Liver (tissue), 9 donors: Measurements from ENCODE around the gene CTSW. TPM values are rescaled to one million over a fixed set of nuclear protein-coding genes. Genes with fewer than 3 reads are reported as not detected.

Source experiments
- DNase-seq: peaks from one replicate; pipeline ENCODE4 v3.0.0-alpha.2; 2017; ENCODE audit warnings: low spot score
- H3K27ac ChIP-seq, 2 donors: one replicate each; pipeline ENCODE4 v1.7.0; 2013; ENCODE audit warnings: inconsistent platforms in 2 of 2, low read length in 2 of 2, control low read depth in 1 of 2, low read depth in 1 of 2, mild to moderate bottlenecking in 1 of 2
- H3K27me3 ChIP-seq, 4 donors: one replicate each; pipeline versions ENCODE4 v1.6.1 to v1.7.0; 2013; ENCODE audit warnings: low read length in 3 of 4, inconsistent platforms in 1 of 4, mild to moderate bottlenecking in 1 of 4, moderate library complexity in 1 of 4; ENCODE audit not compliant: control insufficient read depth in 4 of 4, insufficient read depth in 4 of 4
- H3K36me3 ChIP-seq, 4 donors: one replicate each; pipeline versions ENCODE4 v1.6.1 to v1.7.0; 2013; ENCODE audit warnings: low read length in 3 of 4, mild to moderate bottlenecking in 3 of 4, low read depth in 1 of 4, moderate library complexity in 1 of 4; ENCODE audit not compliant: control insufficient read depth in 4 of 4, insufficient read depth in 3 of 4
- H3K4me1 ChIP-seq, 4 donors: one replicate each; pipeline versions ENCODE4 v1.6.1 to v1.7.0; 2013; ENCODE audit warnings: low read length in 3 of 4, mild to moderate bottlenecking in 3 of 4, moderate library complexity in 1 of 4; ENCODE audit not compliant: control insufficient read depth in 4 of 4, insufficient read depth in 4 of 4
- H3K4me3 ChIP-seq, 3 donors: one replicate each; pipeline versions ENCODE4 v1.6.1 to v1.7.0; 2013; ENCODE audit warnings: low read length in 3 of 3, control low read depth in 1 of 3, low read depth in 1 of 3, mild to moderate bottlenecking in 1 of 3
- H3K9ac ChIP-seq, 2 donors: one replicate each; pipeline ENCODE4 v1.7.0; 2013; ENCODE audit warnings: low read length in 2 of 2, mild to moderate bottlenecking in 2 of 2, moderate library complexity in 2 of 2, control low read depth in 1 of 2, low read depth in 1 of 2
- H3K9me3 ChIP-seq, 4 donors: one replicate each; pipeline versions ENCODE4 v1.6.1 to v1.7.0; 2013; ENCODE audit warnings: low read length in 3 of 4; ENCODE audit not compliant: control insufficient read depth in 4 of 4
- CTCF ChIP-seq: fragments of 150-350 bp; IDR thresholded peaks from 2 replicates; pipeline ENCODE4 v1.5.1; 2017; ENCODE audit warnings: improper control_type of control experiment, low read depth, low read length; ENCODE audit not compliant: missing input control
- EGR1 ChIP-seq, 2 donors: IDR thresholded peaks; 2 replicates each; pipeline ENCODE4 v1.6.1; 2016 to 2018; ENCODE audit warnings: antibody characterized with exemption in 2 of 2, low read depth in 2 of 2
- FOXA1 ChIP-seq: IDR thresholded peaks from 2 replicates; pipeline ENCODE4 v1.6.1; 2016; ENCODE audit warnings: antibody characterized with exemption
- GABPA ChIP-seq, 2 donors: IDR thresholded peaks in 1 of 2; conservative IDR thresholded peaks in 1 of 2; 2 replicates each; pipeline ENCODE4 v1.6.1; 2016; ENCODE audit warnings: antibody characterized with exemption in 2 of 2, mild to moderate bottlenecking in 1 of 2, moderate library complexity in 1 of 2
- HNF4A ChIP-seq, 2 donors: conservative IDR thresholded peaks; 2 replicates each; pipeline ENCODE4 v1.6.1; 2016; ENCODE audit warnings: antibody characterized with exemption in 2 of 2, mild to moderate bottlenecking in 2 of 2
- JUND ChIP-seq, 2 donors: IDR thresholded peaks; 2 replicates each; pipeline ENCODE4 v1.6.1; 2016; ENCODE audit warnings: antibody characterized with exemption in 2 of 2
- NR2F2 ChIP-seq: IDR thresholded peaks from 2 replicates; pipeline ENCODE4 v1.6.1; 2016; ENCODE audit warnings: antibody characterized with exemption
- RAD21 ChIP-seq, 2 donors: IDR thresholded peaks; 2 replicates each; pipeline ENCODE4 v1.6.1; 2016; ENCODE audit warnings: antibody characterized with exemption in 2 of 2, mild to moderate bottlenecking in 2 of 2
- REST ChIP-seq: IDR thresholded peaks from 2 replicates; pipeline ENCODE4 v1.6.1; 2016; ENCODE audit warnings: antibody characterized with exemption, mild to moderate bottlenecking
- RXRA ChIP-seq, 2 donors: IDR thresholded peaks; 2 replicates each; pipeline ENCODE4 v1.6.1; 2017 to 2018; ENCODE audit warnings: antibody characterized with exemption in 2 of 2, mild to moderate bottlenecking in 1 of 2
- SP1 ChIP-seq: IDR thresholded peaks from 2 replicates; pipeline ENCODE4 v1.6.1; 2018; ENCODE audit warnings: antibody characterized with exemption, mild to moderate bottlenecking
- YY1 ChIP-seq: IDR thresholded peaks from 2 replicates; pipeline ENCODE4 v1.6.1; 2016; ENCODE audit warnings: antibody characterized with exemption, mild to moderate bottlenecking
- ZBTB33 ChIP-seq: IDR thresholded peaks from 2 replicates; pipeline ENCODE4 v1.6.1; 2016; ENCODE audit warnings: antibody characterized with exemption
- WGBS: extraction: QIAGEN DNeasy Blood & Tissue Kit; methylation state at CpG from one replicate; pipeline ENCODE4 v1.1.7; 2013; 5-methylcytosine and 5-hydroxymethylcytosine counted together
- polyA plus RNA-seq, 2 donors: library from polyadenylated mRNA; stranded (reverse) in 1 of 2; unstranded in 1 of 2; fragments of 200-250 nt in 1 of 2; fragments of >200 nt in 1 of 2; fragmentation: Nextera tagmentation in 1 of 2; extraction: Ambion mirVana in 1 of 2; gene quantifications; one replicate each; pipeline versions ENCODE4 v1.2.1 to v1.2.3, GENCODE V29; 2013 to 2015
- total RNA-seq, 2 donors: library from RNA; depleted of rRNA; stranded (reverse); fragments of >200 nt; gene quantifications; one replicate each; pipeline ENCODE4 v1.2.3, GENCODE V29; 2014
- donor health status: healthy.
- donor health status: healthy.
- donor health status: healthy.
- donor health status: healthy.
- donor health status: healthy.

The CTSW gene
- total and polyA plus RNA-seq, 4 donors, result 1.3 to 2.9 (median 2.1) TPM

GRCh38 chr11:65911682-65912568 is 32.3 kb downstream of the CTSW start:
- H3K9me3 ChIP-seq, result no peaks in the 10 kb centered on the region
- peaks cover 0 to 8% (median 2%) of the 10 kb centered on the region in 4 donors for H3K4me1 ChIP-seq
- no peaks in the 10 kb centered on the region for H3K36me3 ChIP-seq
- H3K9ac ChIP-seq, result no peak overlapping the region
- no peak overlapping the region for H3K4me3 ChIP-seq
- no peak for DNase-seq
- H3K27me3 ChIP-seq, result no peaks in the 10 kb centered on the region
- 26% methylated on average over 14 of the region's 14 CpGs for WGBS
- peak overlapping the region in 1 of 2 donors; percentile 54 for H3K27ac ChIP-seq
- TF ChIP-seq SP1, result peak; percentile 4
- peak; percentile 79 for TF ChIP-seq NR2F2
- no peak for TF ChIP-seq HNF4A (conservative IDR thresholded peaks at IDR 0.05)
- no peak for TF ChIP-seq YY1
- TF ChIP-seq ZBTB33, result no peak
- TF ChIP-seq EGR1 (IDR thresholded peaks at IDR 0.05; ENCODE audit: low read depth in 2 of 2), result no peak
- peak; percentile 15 for TF ChIP-seq REST
- TF ChIP-seq JUND (IDR thresholded peaks at IDR 0.05), result no peak
- no peak for TF ChIP-seq FOXA1
- TF ChIP-seq GABPA (IDR thresholded peaks at IDR 0.05 in 1 of 2, conservative IDR thresholded peaks at IDR 0.05 in 1 of 2), result peak in 1 of 2 donors; percentile 18
- peak; percentile 51 to 70 for TF ChIP-seq RAD21 (IDR thresholded peaks at IDR 0.05)
- TF ChIP-seq RXRA (IDR thresholded peaks at IDR 0.05), result peak; percentile 56 to 60
- peak; percentile 19 for TF ChIP-seq CTCF

GRCh38 chr11:65912845-65913244 is 33.2 kb downstream of the CTSW start:
- H3K27ac ChIP-seq, result no peak overlapping the region
- 63% methylated on average over 4 of the region's 4 CpGs for WGBS
- peaks cover 3 to 17% (median 7%) of the 10 kb centered on the region in 4 donors for H3K4me1 ChIP-seq
- H3K9ac ChIP-seq, result no peak overlapping the region
- no peaks in the 10 kb centered on the region for H3K9me3 ChIP-seq
- no peak for DNase-seq
- TF ChIP-seq HNF4A (conservative IDR thresholded peaks at IDR 0.05), result no peak
- no peak overlapping the region for H3K4me3 ChIP-seq
- no peaks in the 10 kb centered on the region for H3K36me3 ChIP-seq
- H3K27me3 ChIP-seq, result no peaks in the 10 kb centered on the region
